ENCODE measurements around the gene PARP14.
"Not testable (repeated sequence)": the region's sequence is repeated elsewhere in the genome, so short reads cannot be mapped to it uniquely, and the experiment has no call there.

The PARP14 gene

DNA sequence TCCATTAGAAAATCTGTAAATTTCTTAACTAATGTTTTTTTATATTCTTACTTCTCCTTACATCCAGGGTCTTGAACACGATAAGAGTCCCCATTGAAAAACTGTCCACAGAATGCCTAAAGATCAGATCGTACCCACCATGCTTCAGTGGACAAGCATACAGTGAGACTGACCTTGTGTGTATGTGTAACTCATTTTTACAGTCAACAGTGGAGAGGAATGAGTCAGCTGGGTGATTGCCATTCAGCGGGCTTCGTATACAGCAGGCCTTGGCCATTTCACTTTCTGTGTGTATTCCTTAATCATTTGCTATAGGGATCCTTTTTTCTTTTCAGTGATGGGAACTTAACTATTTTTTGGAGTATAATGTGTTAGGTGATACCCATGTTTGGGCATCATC is 10.6 kb downstream of the PARP14 start:
- H3K4me3 ChIP-seq (ENCODE audit: low read depth, low read length) = no peak overlapping the region
- TF ChIP-seq, protein P1, sequence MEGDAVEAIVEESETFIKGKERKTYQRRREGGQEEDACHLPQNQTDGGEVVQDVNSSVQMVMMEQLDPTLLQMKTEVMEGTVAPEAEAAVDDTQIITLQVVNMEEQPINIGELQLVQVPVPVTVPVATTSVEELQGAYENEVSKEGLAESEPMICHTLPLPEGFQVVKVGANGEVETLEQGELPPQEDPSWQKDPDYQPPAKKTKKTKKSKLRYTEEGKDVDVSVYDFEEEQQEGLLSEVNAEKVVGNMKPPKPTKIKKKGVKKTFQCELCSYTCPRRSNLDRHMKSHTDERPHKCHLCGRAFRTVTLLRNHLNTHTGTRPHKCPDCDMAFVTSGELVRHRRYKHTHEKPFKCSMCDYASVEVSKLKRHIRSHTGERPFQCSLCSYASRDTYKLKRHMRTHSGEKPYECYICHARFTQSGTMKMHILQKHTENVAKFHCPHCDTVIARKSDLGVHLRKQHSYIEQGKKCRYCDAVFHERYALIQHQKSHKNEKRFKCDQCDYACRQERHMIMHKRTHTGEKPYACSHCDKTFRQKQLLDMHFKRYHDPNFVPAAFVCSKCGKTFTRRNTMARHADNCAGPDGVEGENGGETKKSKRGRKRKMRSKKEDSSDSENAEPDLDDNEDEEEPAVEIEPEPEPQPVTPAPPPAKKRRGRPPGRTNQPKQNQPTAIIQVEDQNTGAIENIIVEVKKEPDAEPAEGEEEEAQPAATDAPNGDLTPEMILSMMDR (conservative IDR thresholded peaks at IDR 0.05; ENCODE audit: low read depth, low read length) = no peak
- DNase-seq (ENCODE audit: low read depth) = peak; percentile 82

DNA sequence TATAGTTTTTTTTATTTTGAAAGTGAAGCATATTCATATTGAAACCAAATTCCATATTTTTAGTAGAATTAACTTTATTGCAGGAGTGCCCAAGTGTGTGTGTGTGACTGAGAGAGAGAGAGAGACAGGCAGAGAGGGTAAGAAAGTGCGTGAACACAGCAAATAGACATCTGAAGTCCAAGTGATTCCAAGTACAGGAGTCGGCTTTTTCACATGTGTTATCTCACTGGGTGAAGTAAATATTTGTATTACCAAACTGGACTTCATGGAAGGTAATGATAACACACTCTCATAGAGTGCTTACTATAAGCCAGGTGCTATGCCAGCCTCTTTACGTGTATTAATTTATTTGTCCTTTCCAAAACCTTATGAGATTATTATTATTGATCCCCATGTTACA is 12.0 kb downstream of the PARP14 start:
- no peak overlapping the region for H3K4me3 ChIP-seq (ENCODE audit: low read depth, low read length)
- TF ChIP-seq, protein P1 (conservative IDR thresholded peaks at IDR 0.05; ENCODE audit: low read depth, low read length) = no peak
- DNase-seq (ENCODE audit: low read depth) = no peak

DNA sequence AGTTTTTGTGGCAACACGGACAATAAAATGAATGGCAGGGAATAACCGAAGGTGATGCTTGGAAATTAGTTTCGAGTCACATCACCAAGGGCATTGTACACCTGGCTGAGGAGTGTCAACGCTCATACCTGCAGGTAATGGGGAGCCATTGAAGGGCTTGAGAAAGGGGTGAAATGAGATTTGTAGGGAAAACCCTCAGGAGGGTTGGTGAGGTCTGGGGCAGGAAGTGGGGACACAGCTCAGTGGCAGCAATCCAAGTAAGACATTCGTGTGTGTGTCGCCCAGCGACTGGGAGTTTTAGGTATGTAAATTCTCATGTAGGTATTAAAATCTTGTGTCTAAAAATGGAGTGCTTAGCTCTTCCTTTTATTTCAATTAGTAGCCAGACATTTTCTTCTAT is 14.3 kb downstream of the PARP14 start:
- H3K4me3 ChIP-seq (ENCODE audit: low read depth, low read length) = no peak overlapping the region
- TF ChIP-seq, protein P1 (conservative IDR thresholded peaks at IDR 0.05; ENCODE audit: low read depth, low read length) = no peak
- DNase-seq (ENCODE audit: low read depth) = no peak

DNA sequence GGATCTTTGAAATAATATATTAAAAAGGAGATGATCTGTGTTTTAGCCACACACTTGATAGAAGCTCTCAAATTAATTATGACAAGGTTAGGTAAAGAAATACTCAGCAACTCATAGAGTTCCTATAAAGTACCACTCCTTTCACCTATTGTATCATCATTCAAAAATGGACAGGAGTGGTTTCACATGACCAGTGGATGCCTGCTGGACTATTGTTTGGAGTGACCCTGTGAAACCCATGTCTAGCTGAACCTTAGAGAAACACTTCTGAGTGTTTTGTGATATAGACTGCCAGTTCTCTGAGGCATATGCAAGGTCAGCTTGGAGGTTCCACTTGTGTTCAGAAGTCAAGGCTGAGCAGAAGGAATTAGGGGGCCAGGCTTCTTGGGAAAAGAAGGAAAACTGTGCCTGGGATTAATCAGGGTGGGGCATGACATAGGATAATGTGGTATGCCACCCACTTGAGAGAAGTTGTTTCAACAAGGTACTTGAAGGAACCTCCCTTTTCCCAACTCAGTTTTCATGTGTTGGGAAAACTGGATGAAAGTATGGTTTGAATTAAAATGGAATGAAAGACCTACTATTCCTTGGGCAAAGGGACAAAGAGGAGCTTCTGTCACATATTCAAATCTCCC is 15.4 kb downstream of the PARP14 start:
- no peak overlapping the region for H3K4me3 ChIP-seq (ENCODE audit: low read depth, low read length)
- TF ChIP-seq, protein P1 (conservative IDR thresholded peaks at IDR 0.05; ENCODE audit: low read depth, low read length) = no peak
- no peak for DNase-seq (ENCODE audit: low read depth)

DNA sequence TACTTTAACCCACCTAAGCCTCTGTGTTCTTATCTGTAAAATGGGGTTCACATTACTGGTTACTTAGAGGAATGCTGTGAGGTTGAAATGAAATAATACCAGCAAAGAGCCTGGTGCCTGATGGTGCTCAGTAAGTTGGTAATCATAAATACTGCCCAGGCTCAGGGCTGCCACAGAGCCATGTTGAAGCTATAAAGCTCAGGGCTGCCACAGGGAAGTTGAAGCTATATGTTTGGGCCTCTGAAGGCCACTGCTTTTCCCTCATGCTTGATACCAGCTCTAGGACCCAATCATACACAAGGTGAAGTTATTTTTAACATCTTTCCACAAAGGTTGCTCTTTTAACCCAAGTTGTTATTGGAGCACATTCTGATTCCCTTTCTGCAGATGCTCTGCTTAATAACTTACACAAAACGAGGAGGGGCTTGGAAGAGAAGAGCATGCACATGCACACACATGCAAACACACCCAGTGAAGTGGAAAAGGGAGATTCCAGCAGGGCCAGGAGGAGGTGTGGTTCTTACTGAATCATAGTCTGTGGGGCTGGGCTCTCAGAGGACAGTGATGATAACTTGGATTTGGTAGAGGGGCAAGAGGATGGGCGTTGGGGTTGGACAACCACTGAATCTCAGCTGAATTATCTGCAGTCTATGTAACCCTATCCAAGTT is 17.4 kb downstream of the PARP14 start:
- DNase-seq (ENCODE audit: low read depth) = peak; percentile 30
- no peak overlapping the region for H3K4me3 ChIP-seq (ENCODE audit: low read depth, low read length)
- TF ChIP-seq, protein P1 (conservative IDR thresholded peaks at IDR 0.05; ENCODE audit: low read depth, low read length) = no peak

DNA sequence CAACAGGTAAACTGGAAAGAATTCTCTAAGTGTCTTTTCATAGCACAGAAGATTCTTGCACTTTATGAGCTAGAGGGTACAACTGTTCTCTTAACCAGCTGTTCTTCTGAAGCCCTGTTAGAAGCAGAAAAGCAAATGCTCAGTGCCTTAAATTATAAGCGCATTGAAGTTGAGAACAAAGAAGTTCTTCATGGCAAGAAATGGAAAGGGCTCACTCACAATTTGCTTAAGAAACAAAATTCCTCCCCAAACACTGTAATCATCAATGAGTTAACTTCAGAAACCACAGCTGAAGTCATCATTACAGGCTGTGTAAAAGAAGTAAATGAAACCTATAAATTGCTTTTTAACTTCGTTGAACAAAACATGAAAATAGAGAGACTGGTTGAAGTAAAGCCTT is 19.6 kb downstream of the PARP14 start:
- TF ChIP-seq, protein P1 (conservative IDR thresholded peaks at IDR 0.05; ENCODE audit: low read depth, low read length) = no peak
- DNase-seq (ENCODE audit: low read depth) = no peak
- no peak overlapping the region for H3K4me3 ChIP-seq (ENCODE audit: low read depth, low read length)

DNA sequence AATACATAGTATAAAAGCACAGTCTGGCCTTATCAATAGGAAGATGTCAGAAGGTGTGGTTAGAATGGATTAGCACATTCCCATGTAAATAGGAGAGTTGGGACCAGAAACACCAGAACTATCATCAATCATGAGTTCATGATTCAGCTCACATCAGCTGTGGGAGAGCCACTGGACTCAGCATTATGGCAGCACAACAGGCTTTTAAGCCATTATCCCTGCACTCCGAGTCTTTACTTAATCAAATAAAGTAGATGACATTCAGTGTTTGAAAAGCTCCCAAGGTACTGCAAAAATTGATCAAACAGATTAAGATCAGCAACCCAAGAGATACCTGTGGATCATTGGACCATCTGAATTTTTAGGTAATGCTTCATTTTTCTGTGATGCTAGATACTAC is 24.7 kb downstream of the PARP14 start:
- H3K4me3 ChIP-seq (ENCODE audit: low read depth, low read length) = no peak overlapping the region
- TF ChIP-seq, protein P1 (conservative IDR thresholded peaks at IDR 0.05; ENCODE audit: low read depth, low read length) = no peak
- DNase-seq (ENCODE audit: low read depth) = no peak

DNA sequence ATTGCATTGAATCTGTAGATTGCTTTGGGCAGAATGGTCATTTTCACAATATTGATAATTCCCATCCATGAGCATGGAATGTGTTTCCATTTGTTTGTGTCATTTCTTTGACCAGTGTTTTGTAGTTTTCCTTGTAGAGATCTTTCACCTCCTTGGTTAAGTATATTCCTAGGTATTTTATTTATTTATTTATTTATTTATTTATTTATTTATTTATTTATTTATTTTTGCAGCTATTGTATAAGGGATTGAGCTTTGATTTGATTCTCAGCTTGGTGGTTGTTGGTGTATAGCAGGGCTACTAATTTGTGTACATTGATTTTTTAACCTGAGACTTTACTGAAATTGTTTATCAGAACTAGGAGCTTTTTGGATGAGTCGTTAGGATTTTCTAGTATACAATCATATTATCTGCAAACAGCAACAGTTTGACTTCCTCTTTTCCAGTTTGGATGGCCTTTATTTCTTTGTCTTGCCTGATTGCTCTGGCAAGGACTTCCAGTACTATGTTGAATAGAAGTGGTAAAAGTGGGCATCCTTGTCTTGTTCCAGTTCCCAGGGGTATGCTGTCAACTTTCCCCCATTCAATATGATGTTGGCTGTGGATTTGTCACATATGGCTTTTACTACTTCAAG is 30.1 kb downstream of the PARP14 start:
- not testable (repeated sequence) for H3K4me3 ChIP-seq (ENCODE audit: low read depth, low read length); DNase-seq (ENCODE audit: low read depth)

All from choroid plexus epithelial cell (primary cell).